HG03442 (cell line): Measurements from ENCODE around the gene JAM3.

Source experiments
- ATAC-seq: cut with Tn5 transposase; IDR thresholded peaks from one replicate; pipeline ENCODE4 v1.9.1; 2021; ENCODE audit warnings: mild to moderate bottlenecking, moderate library complexity; ENCODE audit not compliant: unreplicated experiment

The JAM3 gene

GRCh38 chr11:134068829-134069425, at the start of gene JAM3:
Gene JAM3, plus strand, starts transcription at chr11:134069072. Its CDS starts 12 bp downstream, at chr11:134069084.
- ATAC-seq, result peak; percentile 80

- ATAC-seq, result no peak
These were observed 49.4 kb upstream of the JAM3 start for GRCh38 chr11:134019500-134019899.

GRCh38 chr11:134020598-134020997, 48.3 kb upstream of the JAM3 start:
- no peak for ATAC-seq

GRCh38 chr11:134021326-134021725, 47.5 kb upstream of the JAM3 start:
- no peak for ATAC-seq

GRCh38 chr11:134022748-134023147, 46.1 kb upstream of the JAM3 start:
- ATAC-seq, result no peak

- ATAC-seq, result no peak
These were observed 44.3 kb upstream of the JAM3 start for GRCh38 chr11:134024420-134025081.

GRCh38 chr11:134025082-134025429, 43.8 kb upstream of the JAM3 start:
- ATAC-seq, result no peak

GRCh38 chr11:134026655-134027343, 42.1 kb upstream of the JAM3 start:
- ATAC-seq, result no peak

- ATAC-seq, result no peak
These were observed 41.2 kb upstream of the JAM3 start for GRCh38 chr11:134027671-134028070.

GRCh38 chr11:134028368-134028920, 40.4 kb upstream of the JAM3 start:
- no peak for ATAC-seq

GRCh38 chr11:134030853-134031252, 38.0 kb upstream of the JAM3 start:
- no peak for ATAC-seq

GRCh38 chr11:134032043-134032442, 36.8 kb upstream of the JAM3 start:
- no peak for ATAC-seq

GRCh38 chr11:134032501-134033091, 36.3 kb upstream of the JAM3 start:
- ATAC-seq, result no peak

- ATAC-seq, result no peak
These were observed 35.6 kb upstream of the JAM3 start for GRCh38 chr11:134033276-134033675.

GRCh38 chr11:134033696-134034491, 35.0 kb upstream of the JAM3 start:
- peak; percentile 73 for ATAC-seq

GRCh38 chr11:134034496-134035381, 34.1 kb upstream of the JAM3 start:
- no peak for ATAC-seq

- ATAC-seq, result no peak
These were observed 32.3 kb upstream of the JAM3 start for GRCh38 chr11:134036492-134037045.

GRCh38 chr11:134037046-134037908, 31.6 kb upstream of the JAM3 start:
- ATAC-seq, result peak; percentile 72
